Measurements from ENCODE around the gene SLC35E2B.
"Not testable (repeated sequence)": the region's sequence is repeated elsewhere in the genome, so short reads cannot be mapped to it uniquely, and the experiment has no call there.

SLC35E2B gene

GRCh38 chr1:1678581-1679380 is 13.8 kb downstream of the SLC35E2B start:
- TF ChIP-seq CTCF (conservative IDR thresholded peaks at IDR 0.05; ENCODE audit: control insufficient read depth, insufficient read depth, low read depth, low read length) = peak; percentile 42
- H3K4me3 ChIP-seq (ENCODE audit: control insufficient read depth, low read depth, low read length) = no peak overlapping the region
- peak; percentile 18 for DNase-seq (ENCODE audit: low read depth)

- DNase-seq (ENCODE audit: low read depth) = no peak
- no peak overlapping the region for H3K4me3 ChIP-seq (ENCODE audit: control insufficient read depth, low read depth, low read length)
- no peak for TF ChIP-seq CTCF (conservative IDR thresholded peaks at IDR 0.05; ENCODE audit: control insufficient read depth, insufficient read depth, low read depth, low read length)
Measured at GRCh38 chr1:1677718-1678580, 14.6 kb downstream of the SLC35E2B start.

GRCh38 chr1:1676087-1676486 is 16.5 kb downstream of the SLC35E2B start:
- not testable (repeated sequence) for DNase-seq (ENCODE audit: low read depth); H3K4me3 ChIP-seq (ENCODE audit: control insufficient read depth, low read depth, low read length)

DNA sequence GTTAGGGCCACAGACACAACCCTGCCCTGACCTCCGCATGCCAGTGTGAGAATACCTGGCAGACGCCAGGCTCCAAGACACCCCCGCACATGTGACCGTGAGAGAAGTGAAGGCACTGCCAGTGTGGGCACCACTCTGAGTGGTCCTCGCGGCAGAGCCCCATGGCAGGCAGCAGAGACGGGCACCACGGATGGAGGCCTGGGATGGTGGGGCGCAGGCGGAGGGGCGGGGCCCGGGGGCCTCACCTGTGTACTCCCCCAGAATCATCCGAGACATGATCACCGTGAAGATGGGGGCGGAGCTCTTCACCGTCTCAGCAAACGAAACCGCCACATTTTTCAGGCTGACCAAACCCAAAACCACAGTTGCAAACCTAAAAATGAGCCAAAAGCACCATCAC is 17.4 kb downstream of the SLC35E2B start:
- DNase-seq (ENCODE audit: low read depth); H3K4me3 ChIP-seq (ENCODE audit: control insufficient read depth, low read depth, low read length): not testable (repeated sequence)

DNA sequence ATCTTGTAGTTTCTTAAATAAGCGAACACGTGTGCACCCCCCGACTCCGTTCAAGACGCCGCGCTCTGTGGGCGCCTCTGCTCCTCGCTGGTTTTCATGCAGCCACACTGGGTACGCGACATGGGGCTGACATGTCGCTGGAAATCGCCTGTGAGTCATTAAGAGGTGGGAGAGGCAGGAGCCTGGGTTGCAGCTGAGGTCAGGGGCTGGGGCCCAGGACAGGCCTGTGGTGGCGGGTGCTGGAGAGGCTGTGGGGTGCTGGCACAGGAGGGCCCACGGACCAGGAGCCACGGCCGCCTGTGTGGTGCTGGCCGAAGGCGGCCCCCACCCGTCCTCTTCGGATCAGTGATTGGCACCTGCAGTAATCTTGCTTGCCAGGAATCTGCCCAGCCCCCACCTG is 17.8 kb downstream of the SLC35E2B start:
- not testable (repeated sequence) for DNase-seq (ENCODE audit: low read depth); H3K4me3 ChIP-seq (ENCODE audit: control insufficient read depth, low read depth, low read length)

DNA sequence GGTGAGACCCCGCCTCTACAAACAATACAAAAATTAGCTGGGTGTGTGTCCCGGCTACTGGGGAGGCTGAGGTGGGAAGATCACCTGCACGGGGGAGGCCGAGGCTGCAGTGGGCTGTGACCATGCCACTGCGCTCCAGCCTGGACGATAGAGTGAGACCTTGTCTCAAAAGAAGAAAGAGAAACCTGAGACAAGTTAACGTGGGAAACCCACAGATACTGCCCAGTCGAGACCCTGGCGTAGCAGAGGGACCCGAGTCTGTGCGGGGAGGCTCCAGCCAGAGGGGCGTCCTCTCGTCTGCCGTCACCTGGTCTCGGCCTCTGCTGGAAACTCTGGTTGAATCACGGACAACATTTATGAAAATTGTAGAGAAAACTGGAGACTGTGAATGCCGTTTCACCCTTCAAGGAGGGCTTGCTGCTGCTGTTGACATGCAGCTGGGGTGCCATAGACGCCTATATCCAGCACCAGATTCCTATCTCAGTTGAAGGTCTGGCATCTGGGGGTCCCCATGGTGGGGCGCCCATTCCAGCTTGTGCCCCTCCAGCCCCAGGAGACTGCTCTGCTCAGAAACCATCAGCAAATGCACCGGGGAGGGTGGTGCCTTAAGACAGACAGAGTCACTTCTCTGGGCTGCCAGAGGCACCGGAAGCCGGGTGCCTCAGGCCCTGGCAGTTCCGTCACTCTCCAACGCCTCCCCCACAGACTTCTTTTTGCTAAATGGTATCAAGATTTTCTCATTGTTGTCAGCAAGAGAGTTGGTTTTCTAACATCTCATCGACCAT is 20.2 kb downstream of the SLC35E2B start:
- no peak overlapping the region for H3K4me3 ChIP-seq (ENCODE audit: control insufficient read depth, low read depth, low read length)
- no peak for TF ChIP-seq CTCF (conservative IDR thresholded peaks at IDR 0.05; ENCODE audit: control insufficient read depth, insufficient read depth, low read depth, low read length)
- no peak for DNase-seq (ENCODE audit: low read depth)

DNA sequence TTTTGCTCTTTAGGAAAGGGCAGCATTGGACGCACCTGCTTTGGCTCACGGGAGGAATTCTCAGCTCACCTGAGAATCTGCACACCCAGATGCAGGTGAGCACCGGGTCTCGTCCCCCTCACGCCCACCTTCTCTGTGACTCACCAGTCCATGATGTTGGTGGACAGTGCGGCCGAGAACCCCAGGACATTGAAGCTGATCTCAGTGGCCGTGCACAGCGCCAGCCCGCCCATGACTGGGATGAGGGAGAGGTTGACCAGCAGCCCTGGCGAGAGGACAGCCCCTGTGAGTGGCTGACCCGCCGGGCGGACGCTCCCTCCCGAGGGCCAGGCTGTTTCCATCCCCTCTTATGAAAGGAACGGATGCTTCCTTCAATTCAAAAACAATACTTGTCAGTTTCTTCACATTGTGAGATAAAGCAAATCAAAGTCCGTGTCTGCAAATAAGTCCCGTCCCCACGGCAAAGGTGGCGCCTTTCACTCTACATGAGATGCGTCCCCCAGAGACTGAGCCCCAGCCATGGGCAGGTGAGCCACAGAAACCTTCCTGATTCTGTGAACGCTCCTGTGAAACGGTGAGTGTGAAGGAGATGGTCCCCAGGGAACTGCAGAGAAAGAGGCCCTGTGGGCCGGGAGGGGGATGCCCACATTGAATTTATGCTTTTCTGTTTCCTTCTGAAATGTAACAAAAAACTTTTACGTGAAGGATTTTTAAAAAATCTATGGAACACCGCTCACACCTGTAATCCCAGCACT is 21.1 kb downstream of the SLC35E2B start:
- no peak for DNase-seq (ENCODE audit: low read depth)
- no peak overlapping the region for H3K4me3 ChIP-seq (ENCODE audit: control insufficient read depth, low read depth, low read length)
- no peak for TF ChIP-seq CTCF (conservative IDR thresholded peaks at IDR 0.05; ENCODE audit: control insufficient read depth, insufficient read depth, low read depth, low read length)

All from fibroblast of mammary gland (primary cell).